Ishikawa (cell line): ENCODE results near the gene SERPINB4.

ENCODE experiments used
- CEBPB ChIP-seq: IDR thresholded peaks from 2 replicates; pipeline ENCODE4 v1.6.1; 2012
- CREB1 ChIP-seq: IDR thresholded peaks from 2 replicates; pipeline ENCODE4 v1.6.1; 2012; ENCODE audit warnings: low read depth
- EGR1 ChIP-seq: IDR thresholded peaks from 2 replicates; pipeline ENCODE4 v1.6.1; 2012
- EP300 ChIP-seq: IDR thresholded peaks from 2 replicates; pipeline ENCODE4 v1.6.1; 2012; ENCODE audit warnings: borderline replicate concordance
- FOXM1 ChIP-seq: IDR thresholded peaks from 2 replicates; pipeline ENCODE4 v1.6.1; 2012; ENCODE audit warnings: low read depth, borderline replicate concordance
- NFIC ChIP-seq: IDR thresholded peaks from 2 replicates; pipeline ENCODE4 v1.6.1; 2012
- RAD21 ChIP-seq: IDR thresholded peaks from 2 replicates; pipeline ENCODE4 v1.6.1; 2012; ENCODE audit warnings: low read depth
- TAF1 ChIP-seq: IDR thresholded peaks from 2 replicates; pipeline ENCODE4 v1.6.1; 2012; ENCODE audit warnings: low read depth, mild to moderate bottlenecking
- TCF12 ChIP-seq: IDR thresholded peaks from 2 replicates; pipeline ENCODE4 v1.6.1; 2012; ENCODE audit warnings: low read depth
- TEAD4 ChIP-seq: IDR thresholded peaks from 2 replicates; pipeline ENCODE4 v1.6.1; 2012
- YY1 ChIP-seq: IDR thresholded peaks from 2 replicates; pipeline ENCODE4 v1.6.1; 2012; ENCODE audit warnings: low read depth
- ZBTB7A ChIP-seq: IDR thresholded peaks from 2 replicates; pipeline ENCODE4 v1.6.1; 2012; ENCODE audit warnings: low read depth
- TF ChIP-seq, protein P1 (sequence below): IDR thresholded peaks from 2 replicates; pipeline ENCODE4 v1.6.1; 2012; ENCODE audit warnings: low read depth, mild to moderate bottlenecking
- TF ChIP-seq, protein P2 (sequence below): IDR thresholded peaks from 2 replicates; pipeline ENCODE4 v1.6.1; 2012
- TF ChIP-seq, protein P3 (sequence below): IDR thresholded peaks from 2 replicates; pipeline ENCODE4 v1.6.1; 2012

The SERPINB4 gene

DNA sequence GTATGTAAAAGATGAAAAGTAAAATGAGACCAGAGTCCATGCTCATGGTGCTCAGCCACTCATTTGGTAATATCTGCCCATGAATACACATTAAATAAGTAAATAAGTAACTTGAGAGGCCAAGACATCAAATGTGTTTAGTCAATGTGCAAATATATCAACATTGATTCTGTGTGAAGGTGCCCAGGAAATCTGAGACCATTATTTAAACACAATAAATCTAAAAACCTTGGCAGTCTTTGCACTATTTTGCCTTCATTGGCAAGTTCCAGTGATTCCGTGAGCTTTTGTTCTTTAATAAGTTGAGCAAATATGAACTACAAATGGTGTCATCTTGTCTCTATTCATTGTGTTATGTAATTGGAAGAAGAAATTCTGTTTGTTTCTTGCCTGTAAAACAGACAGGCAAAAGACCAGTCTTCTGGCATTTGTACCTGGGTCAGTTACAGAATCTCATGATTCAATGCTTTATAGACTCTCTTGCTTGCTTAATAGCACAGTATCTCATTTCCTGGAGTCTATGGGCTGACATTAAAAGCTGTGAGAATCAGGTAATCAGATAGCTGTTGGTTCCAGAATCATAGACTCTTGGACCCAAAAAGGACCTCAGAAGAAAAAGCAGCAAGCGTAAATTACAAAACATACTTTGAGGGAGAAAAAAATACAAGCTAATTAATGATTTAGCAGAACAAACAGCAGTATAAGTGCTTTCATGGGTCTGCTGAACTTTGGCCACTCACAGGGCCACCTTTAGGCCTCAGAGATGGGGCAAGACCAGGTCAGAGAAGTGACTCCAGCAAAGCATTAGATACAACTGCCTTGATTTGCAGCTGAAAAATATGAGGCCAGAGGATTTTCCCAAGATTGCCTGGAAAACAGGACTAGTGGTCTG, 37.6 kb upstream of the SERPINB4 start:
- TF ChIP-seq, protein P1, sequence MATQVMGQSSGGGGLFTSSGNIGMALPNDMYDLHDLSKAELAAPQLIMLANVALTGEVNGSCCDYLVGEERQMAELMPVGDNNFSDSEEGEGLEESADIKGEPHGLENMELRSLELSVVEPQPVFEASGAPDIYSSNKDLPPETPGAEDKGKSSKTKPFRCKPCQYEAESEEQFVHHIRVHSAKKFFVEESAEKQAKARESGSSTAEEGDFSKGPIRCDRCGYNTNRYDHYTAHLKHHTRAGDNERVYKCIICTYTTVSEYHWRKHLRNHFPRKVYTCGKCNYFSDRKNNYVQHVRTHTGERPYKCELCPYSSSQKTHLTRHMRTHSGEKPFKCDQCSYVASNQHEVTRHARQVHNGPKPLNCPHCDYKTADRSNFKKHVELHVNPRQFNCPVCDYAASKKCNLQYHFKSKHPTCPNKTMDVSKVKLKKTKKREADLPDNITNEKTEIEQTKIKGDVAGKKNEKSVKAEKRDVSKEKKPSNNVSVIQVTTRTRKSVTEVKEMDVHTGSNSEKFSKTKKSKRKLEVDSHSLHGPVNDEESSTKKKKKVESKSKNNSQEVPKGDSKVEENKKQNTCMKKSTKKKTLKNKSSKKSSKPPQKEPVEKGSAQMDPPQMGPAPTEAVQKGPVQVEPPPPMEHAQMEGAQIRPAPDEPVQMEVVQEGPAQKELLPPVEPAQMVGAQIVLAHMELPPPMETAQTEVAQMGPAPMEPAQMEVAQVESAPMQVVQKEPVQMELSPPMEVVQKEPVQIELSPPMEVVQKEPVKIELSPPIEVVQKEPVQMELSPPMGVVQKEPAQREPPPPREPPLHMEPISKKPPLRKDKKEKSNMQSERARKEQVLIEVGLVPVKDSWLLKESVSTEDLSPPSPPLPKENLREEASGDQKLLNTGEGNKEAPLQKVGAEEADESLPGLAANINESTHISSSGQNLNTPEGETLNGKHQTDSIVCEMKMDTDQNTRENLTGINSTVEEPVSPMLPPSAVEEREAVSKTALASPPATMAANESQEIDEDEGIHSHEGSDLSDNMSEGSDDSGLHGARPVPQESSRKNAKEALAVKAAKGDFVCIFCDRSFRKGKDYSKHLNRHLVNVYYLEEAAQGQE, result no peak
- TF ChIP-seq YY1 (no peak), CEBPB (no peak), FOXM1 (no peak), EP300 (no peak), ZBTB7A (no peak), TEAD4 (no peak), CREB1 (no peak), EGR1 (no peak), RAD21 (no peak), TAF1 (no peak), NFIC (no peak), TCF12 (no peak)
- TF ChIP-seq, protein P2, sequence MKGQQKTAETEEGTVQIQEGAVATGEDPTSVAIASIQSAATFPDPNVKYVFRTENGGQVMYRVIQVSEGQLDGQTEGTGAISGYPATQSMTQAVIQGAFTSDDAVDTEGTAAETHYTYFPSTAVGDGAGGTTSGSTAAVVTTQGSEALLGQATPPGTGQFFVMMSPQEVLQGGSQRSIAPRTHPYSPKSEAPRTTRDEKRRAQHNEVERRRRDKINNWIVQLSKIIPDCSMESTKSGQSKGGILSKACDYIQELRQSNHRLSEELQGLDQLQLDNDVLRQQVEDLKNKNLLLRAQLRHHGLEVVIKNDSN, result no peak
- TF ChIP-seq, protein P3, sequence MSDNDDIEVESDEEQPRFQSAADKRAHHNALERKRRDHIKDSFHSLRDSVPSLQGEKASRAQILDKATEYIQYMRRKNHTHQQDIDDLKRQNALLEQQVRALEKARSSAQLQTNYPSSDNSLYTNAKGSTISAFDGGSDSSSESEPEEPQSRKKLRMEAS, result no peak

DNA sequence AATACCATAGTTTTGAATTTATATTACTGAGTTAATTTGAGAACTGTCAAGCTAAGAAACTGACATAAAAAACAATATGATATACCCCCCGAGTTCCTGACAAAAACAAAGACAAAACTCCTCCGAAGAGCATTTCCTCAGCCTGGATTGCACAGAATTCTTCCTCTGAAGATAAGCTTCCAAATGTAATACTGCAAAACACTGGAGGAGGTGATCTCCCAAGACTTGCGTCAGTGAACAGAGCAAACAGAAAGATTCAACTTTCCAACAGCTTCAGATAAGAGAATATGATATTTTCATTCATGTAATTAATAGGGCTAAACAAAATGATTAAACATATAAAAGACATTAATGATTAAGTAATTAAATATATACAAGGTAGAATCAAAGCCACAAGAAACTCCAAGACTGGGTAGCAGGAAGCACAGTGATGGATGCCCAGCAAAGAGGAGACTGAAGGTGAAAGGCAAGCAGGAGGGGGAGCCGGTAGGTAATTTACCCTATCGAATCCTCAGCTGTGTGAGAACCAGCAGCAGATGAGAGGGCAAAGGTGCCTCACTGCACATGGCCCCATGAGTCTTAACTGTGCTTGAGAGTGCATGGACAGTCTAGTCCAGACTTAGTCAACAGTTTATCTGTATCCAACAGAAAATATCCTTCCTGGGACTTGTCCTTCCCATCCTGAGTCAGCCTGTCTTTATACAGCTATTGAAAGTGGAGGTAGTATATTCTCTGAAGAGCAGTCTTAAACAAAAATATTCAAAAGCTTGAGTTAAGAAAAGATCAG, 36.0 kb upstream of the SERPINB4 start:
- TF ChIP-seq EGR1 (no peak), FOXM1 (no peak), RAD21 (no peak), ZBTB7A (no peak), NFIC (no peak), YY1 (no peak), TAF1 (no peak), TEAD4 (no peak), TCF12 (no peak), CREB1 (no peak), CEBPB (no peak), EP300 (no peak)
- TF ChIP-seq, protein P3, result no peak
- TF ChIP-seq, protein P2, result no peak
- TF ChIP-seq, protein P1, result no peak

DNA sequence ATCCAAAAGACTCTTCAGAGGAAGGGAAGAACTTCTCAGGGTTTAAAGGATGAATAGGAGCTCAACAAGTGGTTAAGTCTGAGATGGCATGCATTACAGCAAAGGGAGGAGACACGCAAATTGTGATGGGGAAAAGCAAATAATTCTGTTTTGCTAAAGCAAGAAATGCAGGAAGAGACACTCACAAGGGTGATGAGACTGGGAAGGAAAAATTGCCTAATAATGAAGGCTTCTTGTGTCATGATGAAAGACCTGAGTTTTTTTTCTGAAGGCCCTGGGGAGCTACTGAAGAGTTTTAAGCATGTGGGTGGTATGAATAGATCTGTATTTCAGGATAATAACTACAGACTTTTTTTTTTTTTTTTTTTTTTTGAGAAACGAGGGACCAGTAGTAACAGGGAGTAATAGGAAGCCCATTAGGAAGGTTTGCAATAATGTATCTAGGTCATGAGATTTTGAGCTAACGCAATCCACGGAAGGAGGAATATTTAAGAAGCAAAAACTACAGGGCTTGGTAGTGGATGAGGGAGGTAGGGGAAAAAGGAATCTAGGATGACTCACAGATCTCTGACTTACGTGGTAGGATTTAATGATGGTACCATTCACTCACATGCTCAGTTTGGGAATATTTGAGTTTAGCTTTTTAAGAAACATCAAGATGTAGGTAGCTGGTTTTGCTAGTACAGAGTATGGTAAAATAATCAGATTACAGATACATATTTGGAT, 33.6 kb upstream of the SERPINB4 start:
- TF ChIP-seq FOXM1 (no peak), CEBPB (no peak), RAD21 (no peak)

DNA sequence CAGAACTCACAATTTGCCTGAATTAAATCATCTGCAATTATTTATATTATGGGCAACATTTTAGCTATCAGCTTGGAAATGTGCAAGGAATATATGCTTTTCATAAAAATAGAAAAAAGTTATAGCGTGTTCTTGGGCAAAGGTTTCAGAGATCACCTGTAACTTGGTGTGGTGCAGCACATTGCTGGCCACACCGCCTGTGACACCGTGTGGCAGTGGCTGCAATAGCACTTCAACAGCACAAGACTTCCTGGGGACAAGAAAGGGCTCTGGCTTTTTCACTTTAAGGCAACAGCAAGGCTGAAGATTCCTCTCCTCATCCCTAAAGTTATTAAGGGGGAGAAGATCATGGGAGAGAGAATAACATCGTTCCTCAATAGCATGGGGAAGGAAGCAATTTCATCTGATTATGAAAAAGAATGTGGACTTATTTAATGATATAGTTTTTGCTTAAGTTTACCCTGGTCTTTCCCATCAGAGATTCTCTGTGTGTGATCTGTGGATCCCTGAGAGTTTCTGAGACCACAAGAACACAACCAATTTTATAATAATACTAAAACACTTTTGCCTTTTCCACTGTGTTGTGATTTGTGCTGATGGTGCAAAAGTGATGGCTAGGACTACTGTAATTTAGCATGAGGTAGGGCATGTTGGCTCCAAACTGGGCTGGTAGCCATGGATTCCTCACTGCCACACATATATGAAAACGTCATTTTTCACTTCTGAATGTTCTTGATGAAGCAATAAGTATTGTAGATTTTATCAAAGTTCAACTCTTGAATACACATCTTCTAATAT, 32.7 kb upstream of the SERPINB4 start:
- TF ChIP-seq CEBPB, result no peak
- TF ChIP-seq RAD21, result peak; percentile 30; the same call in 1 of the 2 replicates
- TF ChIP-seq TCF12, result no peak
- no peak for TF ChIP-seq CREB1
- no peak for TF ChIP-seq ZBTB7A
